Karpas-422 (cell line): ENCODE measurements around the gene HCN4. TPM values are rescaled to one million over a fixed set of nuclear protein-coding genes. Genes with fewer than 3 reads are reported as not detected.

Source experiments
- DNase-seq: peaks from one replicate; pipeline ENCODE4 v3.0.0-alpha.2; 2015
- H2AFZ ChIP-seq: fragments of 200-600 bp; sonication (generic); 2 replicates; pipeline ENCODE4 v1.6.1; 2014; ENCODE audit warnings: antibody characterized with exemption, low read length, mixed read lengths
- H3K27ac ChIP-seq: fragments of 200-600 bp; sonication (generic); 2 replicates; pipeline ENCODE4 v1.5.1; 2014; ENCODE audit warnings: mild to moderate bottlenecking, low read length, moderate library complexity
- H3K27me3 ChIP-seq: fragments of 200-600 bp; sonication (generic); 2 replicates; pipeline ENCODE4 v1.6.1; 2014; ENCODE audit warnings: low read length, mixed read lengths
- H3K36me3 ChIP-seq: fragments of 200-600 bp; sonication (generic); 2 replicates; pipeline ENCODE4 v1.6.1; 2014; ENCODE audit warnings: low read length, mixed read lengths; ENCODE audit not compliant: insufficient read depth
- H3K4me1 ChIP-seq: fragments of 200-600 bp; sonication (generic); 2 replicates; pipeline ENCODE4 v1.6.1; 2014; ENCODE audit warnings: mild to moderate bottlenecking, low read length, mixed read lengths
- H3K4me2 ChIP-seq: fragments of 200-600 bp; sonication (generic); 2 replicates; pipeline ENCODE4 v1.6.1; 2014; ENCODE audit warnings: low read length, low read depth, mild to moderate bottlenecking; ENCODE audit not compliant: poor library complexity, severe bottlenecking
- H3K4me3 ChIP-seq: fragments of 200-600 bp; sonication (generic); 2 replicates; pipeline ENCODE4 v1.5.1; 2014; ENCODE audit warnings: mild to moderate bottlenecking, antibody characterized with exemption, low read length, mixed read lengths
- H3K79me2 ChIP-seq: fragments of 200-600 bp; sonication (generic); 2 replicates; pipeline ENCODE4 v1.6.1; 2014; ENCODE audit warnings: mild to moderate bottlenecking, low read length, mixed read lengths
- H3K9ac ChIP-seq: fragments of 200-600 bp; sonication (generic); 2 replicates; pipeline ENCODE4 v1.6.0; 2014; ENCODE audit warnings: low read length
- H3K9me2 ChIP-seq: fragments of 200-600 bp; sonication (generic), shearing (Covaris generic); replicated peaks from 2 replicates; pipeline ENCODE4 v1.6.0; 2014; ENCODE audit warnings: mild to moderate bottlenecking, low read length, moderate library complexity; ENCODE audit not compliant: insufficient read depth
- H3K9me3 ChIP-seq: fragments of 300-700, 200-600 bp; sonication (generic); 2 replicates; pipeline ENCODE4 v1.6.1; 2014; ENCODE audit warnings: low read length, mixed read lengths
- H4K20me1 ChIP-seq: fragments of 200-600 bp; sonication (generic); 2 replicates; pipeline ENCODE4 v1.6.1; 2014; ENCODE audit warnings: mild to moderate bottlenecking, antibody characterized with exemption, low read length, low read depth; ENCODE audit not compliant: insufficient read depth
- total RNA-seq: library from RNA; depleted of rRNA; stranded (reverse); fragments of >200 nt; shearing (Covaris generic); gene quantifications from 2 replicates; pipeline ENCODE4 v1.2.3, GENCODE V29; 2014; ENCODE audit warnings: low replicate concordance

HCN4 gene
- total RNA-seq, 1 experiment from 2014 or later = not detected

DNA sequence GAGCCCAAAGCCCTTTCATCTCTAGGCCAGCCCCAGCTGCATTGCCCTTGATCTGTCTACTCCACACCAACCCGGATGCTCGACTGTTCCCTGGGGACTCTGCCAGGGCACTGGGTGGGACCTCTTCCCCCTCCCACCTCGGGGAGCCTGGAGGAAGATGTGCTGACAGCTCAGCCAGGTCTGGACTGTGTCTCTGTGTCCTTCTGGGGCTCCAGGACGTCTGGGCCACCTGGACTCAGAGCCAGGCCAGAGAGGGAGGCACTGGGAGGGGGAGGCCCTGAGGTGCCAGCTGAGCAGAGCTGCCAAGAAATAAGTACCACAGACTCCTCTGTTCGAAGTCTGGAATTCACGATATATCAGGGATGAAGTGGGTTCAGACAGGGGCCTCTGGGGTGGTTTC, 5.8 kb upstream of the HCN4 start:
- Histone ChIP-seq H4K20me1 (no peaks in the 10 kb centered on the region), H3K36me3 (no peaks in the 10 kb centered on the region), H3K9ac (no peak overlapping the region), H3K4me3 (no peak overlapping the region), H3K9me3 (no peaks in the 10 kb centered on the region), H3K79me2 (no peaks in the 10 kb centered on the region), H2AFZ (no peak overlapping the region), H3K9me2 (no peaks in the 10 kb centered on the region), H3K4me1 (no peaks in the 10 kb centered on the region), H3K4me2 (no peak overlapping the region), H3K27me3 (no peaks in the 10 kb centered on the region), H3K27ac (no peak overlapping the region)
- no peak for DNase-seq

DNA sequence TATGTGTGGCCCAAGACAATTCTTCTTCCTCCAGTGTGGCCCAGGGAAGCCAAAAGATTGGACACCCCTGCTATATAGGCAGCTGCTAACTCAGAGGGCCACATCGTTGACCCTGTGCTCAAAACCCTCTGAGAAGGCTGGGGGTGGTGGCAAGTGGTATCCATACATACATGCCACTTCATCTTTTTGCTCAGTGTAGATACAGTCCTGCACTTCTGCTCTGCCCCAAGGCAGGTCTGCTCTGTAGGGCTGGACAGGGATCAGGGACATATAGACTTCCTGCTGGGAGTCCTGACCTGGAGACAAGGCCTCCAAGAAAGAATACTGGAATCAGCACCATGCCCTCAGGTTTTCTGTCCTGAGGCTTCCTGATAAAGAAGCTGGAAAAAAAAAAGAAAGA, 4.5 kb upstream of the HCN4 start:
- no peaks in the 10 kb centered on the region for H3K36me3 ChIP-seq
- no peaks in the 10 kb centered on the region for H3K4me1 ChIP-seq
- no peak overlapping the region for H3K4me2 ChIP-seq
- H3K4me3 ChIP-seq = no peak overlapping the region
- H3K9me2 ChIP-seq = no peaks in the 10 kb centered on the region
- H3K9me3 ChIP-seq = no peaks in the 10 kb centered on the region
- no peak overlapping the region for H2AFZ ChIP-seq
- H3K9ac ChIP-seq = no peak overlapping the region
- peak; percentile 27 for DNase-seq
- H3K27me3 ChIP-seq = no peaks in the 10 kb centered on the region
- H3K27ac ChIP-seq = no peak overlapping the region
- H4K20me1 ChIP-seq = no peaks in the 10 kb centered on the region
- no peaks in the 10 kb centered on the region for H3K79me2 ChIP-seq

DNA sequence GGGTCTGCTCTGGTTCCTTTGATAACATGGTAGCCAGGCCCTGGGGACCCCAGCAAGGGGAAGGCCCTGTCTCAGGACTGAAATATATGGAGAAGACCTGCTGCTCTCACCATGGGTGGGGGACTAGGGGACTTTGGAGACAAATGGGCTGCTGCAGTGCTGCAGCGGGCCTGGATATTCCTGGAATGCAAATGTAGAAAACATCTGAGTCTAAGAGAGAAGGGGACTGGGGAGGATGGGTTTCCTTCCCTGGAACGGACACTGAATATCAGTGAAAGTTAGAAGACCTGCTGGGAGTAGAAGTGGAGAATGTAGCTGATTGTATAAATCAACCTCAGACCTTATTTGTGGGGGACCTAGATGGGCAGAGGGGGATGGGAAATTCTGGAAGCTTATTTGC, 3.1 kb upstream of the HCN4 start:
- no peaks in the 10 kb centered on the region for H3K79me2 ChIP-seq
- no peak overlapping the region for H2AFZ ChIP-seq
- H3K9me3 ChIP-seq = no peaks in the 10 kb centered on the region
- no peak overlapping the region for H3K4me2 ChIP-seq
- no peaks in the 10 kb centered on the region for H3K9me2 ChIP-seq
- no peaks in the 10 kb centered on the region for H3K4me1 ChIP-seq
- no peak for DNase-seq
- no peak overlapping the region for H3K9ac ChIP-seq
- H3K27me3 ChIP-seq = no peaks in the 10 kb centered on the region
- no peak overlapping the region for H3K27ac ChIP-seq
- no peaks in the 10 kb centered on the region for H3K36me3 ChIP-seq
- no peak overlapping the region for H3K4me3 ChIP-seq
- no peaks in the 10 kb centered on the region for H4K20me1 ChIP-seq

DNA sequence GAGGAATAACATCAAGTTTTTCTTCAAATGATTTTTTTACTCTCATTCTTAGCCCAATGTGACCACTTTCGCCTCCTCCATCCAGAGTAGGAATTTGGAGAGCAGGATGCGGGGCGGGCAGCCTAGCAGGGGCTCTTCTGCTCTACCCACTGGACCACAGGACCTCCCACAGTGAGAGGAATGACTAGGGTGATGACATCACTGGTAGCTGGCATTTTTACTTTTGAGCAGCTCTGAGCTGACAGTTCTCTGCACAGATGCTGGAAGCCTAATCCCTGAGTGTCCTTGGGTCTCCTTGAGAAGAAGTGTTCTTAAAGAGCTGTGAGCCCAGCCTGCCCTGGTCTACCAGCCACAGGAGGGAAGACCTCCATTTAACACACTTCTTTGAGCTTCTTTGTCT, 1.4 kb upstream of the HCN4 start:
- no peaks in the 10 kb centered on the region for H3K27me3 ChIP-seq

DNA sequence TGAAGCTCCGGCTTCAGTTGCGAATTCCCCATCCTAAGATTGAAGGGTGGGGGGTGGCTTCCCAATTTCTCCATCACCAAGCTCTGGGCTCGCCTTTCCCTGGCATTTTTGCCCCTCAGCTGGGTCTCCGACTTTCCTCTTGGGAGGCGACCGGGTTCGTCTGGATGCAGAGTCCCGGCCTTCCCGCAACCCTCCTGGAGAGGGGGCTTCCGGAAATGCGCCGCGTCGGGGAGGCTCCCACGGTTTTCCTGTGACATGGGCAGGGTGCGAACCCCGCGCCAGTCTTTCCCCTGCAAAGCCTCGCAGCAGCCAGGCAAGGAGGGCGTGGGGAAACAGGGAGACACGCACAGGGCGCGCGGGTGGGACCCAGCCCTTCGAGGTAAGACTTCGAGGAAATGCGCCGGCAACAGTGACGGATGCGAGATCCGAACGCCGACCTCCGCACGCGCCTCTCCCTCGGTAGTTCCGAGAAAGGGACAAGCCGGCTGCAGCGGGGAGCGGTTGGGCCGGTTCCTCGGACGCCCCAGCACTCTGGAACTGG, 466 bp upstream of the HCN4 start:
- Histone ChIP-seq H3K9me3 (no peaks in the 10 kb centered on the region), H3K9ac (no peak overlapping the region), H3K36me3 (no peaks in the 10 kb centered on the region), H3K79me2 (no peaks in the 10 kb centered on the region), H3K27me3 (no peaks in the 10 kb centered on the region), H3K4me2 (no peak overlapping the region), H2AFZ (no peak overlapping the region), H3K27ac (no peak overlapping the region), H3K4me1 (no peaks in the 10 kb centered on the region), H3K9me2 (no peaks in the 10 kb centered on the region), H3K4me3 (no peak overlapping the region), H4K20me1 (no peaks in the 10 kb centered on the region)
- DNase-seq = no peak

More for the DNA sequence above, 1.4 kb upstream of the HCN4 start:
- Histone ChIP-seq H4K20me1 (no peaks in the 10 kb centered on the region), H3K79me2 (no peaks in the 10 kb centered on the region), H3K9me3 (no peaks in the 10 kb centered on the region), H2AFZ (no peak overlapping the region), H3K27ac (no peak overlapping the region), H3K4me2 (no peak overlapping the region), H3K36me3 (no peaks in the 10 kb centered on the region), H3K9ac (no peak overlapping the region), H3K9me2 (no peaks in the 10 kb centered on the region), H3K4me1 (no peaks in the 10 kb centered on the region), H3K4me3 (no peak overlapping the region)
- no peak for DNase-seq

DNA sequence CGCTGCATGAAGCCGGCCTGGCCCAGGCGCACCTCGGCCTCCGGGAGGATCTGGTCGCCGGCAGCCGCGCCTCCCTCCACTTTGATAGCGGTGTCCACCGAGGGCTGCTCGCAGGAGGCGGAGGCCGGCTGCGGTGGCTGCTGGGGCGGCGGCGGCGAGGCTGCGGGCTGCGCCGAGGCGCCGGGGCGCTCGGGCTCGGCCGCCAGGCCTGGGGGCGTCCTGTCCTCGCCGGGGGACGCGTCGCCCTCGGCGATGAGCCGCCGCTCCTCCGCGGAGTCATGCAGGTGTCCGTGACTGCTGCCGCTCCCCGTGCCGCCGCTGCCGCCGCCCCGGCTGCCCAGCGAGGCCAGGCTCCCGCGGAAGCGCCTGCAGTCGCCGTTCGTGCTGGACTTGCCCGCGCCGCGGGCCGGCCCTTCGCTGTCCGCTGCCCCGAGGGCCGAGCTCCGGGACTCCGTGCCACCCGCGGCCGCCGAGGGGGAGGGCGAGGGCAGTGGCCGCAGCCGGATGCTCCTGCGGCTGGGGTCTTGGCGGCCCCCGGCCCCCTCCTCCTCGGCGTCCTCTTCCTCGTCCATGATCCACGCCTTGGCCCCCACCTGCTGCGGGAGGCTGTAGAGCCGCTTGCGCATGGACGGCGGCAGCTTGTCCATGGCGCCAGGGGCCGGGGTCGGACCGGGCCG, 996 bp downstream of the HCN4 start:
- DNase-seq = no peak
- Histone ChIP-seq H3K9me2 (no peaks in the 10 kb centered on the region), H3K4me3 (no peak overlapping the region), H3K9me3 (no peaks in the 10 kb centered on the region), H3K27me3 (no peaks in the 10 kb centered on the region), H4K20me1 (no peaks in the 10 kb centered on the region), H3K4me2 (no peak overlapping the region), H3K27ac (no peak overlapping the region), H3K4me1 (no peaks in the 10 kb centered on the region), H3K36me3 (no peaks in the 10 kb centered on the region), H3K79me2 (no peaks in the 10 kb centered on the region), H3K9ac (no peak overlapping the region), H2AFZ (no peak overlapping the region)

DNA sequence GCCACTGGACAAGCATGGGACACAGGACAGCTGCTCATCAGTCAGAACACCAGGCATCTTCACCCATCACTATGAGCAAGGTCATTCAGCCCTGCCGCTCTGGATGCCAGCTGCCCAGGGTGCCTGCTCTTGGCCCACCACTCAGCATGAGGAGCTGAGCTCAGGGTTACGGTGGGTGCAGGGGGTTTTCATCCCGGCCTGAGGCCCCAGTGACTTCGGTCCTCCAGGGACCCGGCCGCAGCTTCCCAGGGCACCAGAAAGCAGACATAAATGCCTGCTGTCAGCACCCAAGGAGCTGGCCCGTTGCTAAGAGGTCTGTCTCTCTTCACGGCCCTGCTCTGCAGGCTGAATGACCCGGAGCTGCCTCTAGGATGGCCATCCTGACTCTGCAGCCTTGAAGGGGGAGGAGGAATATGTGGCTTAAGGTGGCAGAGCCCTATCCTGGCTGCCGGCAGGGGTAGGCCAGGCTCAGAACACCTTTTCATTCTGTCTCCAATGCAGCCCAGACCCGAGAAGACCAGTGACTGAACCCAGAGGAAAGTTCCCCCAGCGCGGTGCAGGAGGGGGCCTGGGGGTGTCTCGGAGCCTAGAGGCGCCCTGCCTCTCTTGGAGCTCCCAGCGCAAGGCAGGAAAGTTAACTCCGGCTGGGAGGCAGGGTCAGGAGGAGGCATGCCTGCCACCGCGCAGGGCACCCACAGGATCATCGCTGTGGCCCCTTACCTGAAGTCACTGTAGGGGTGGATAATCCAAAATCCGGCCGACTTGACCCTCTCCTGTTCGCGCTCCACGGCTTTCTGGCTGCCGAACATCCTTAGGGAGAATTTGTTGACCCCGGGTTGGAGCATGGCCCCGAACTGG, 1.8 kb downstream of the HCN4 start:
- H3K79me2 ChIP-seq = no peaks in the 10 kb centered on the region
- H3K9me3 ChIP-seq = no peaks in the 10 kb centered on the region
- H3K4me3 ChIP-seq = no peak overlapping the region
- H4K20me1 ChIP-seq = no peaks in the 10 kb centered on the region
- no peaks in the 10 kb centered on the region for H3K36me3 ChIP-seq
- no peaks in the 10 kb centered on the region for H3K4me1 ChIP-seq
- H3K4me2 ChIP-seq = no peak overlapping the region
- H3K9me2 ChIP-seq = no peaks in the 10 kb centered on the region
- H3K27ac ChIP-seq = no peak overlapping the region
- no peaks in the 10 kb centered on the region for H3K27me3 ChIP-seq
- H2AFZ ChIP-seq = no peak overlapping the region
- no peak for DNase-seq
- H3K9ac ChIP-seq = no peak overlapping the region

DNA sequence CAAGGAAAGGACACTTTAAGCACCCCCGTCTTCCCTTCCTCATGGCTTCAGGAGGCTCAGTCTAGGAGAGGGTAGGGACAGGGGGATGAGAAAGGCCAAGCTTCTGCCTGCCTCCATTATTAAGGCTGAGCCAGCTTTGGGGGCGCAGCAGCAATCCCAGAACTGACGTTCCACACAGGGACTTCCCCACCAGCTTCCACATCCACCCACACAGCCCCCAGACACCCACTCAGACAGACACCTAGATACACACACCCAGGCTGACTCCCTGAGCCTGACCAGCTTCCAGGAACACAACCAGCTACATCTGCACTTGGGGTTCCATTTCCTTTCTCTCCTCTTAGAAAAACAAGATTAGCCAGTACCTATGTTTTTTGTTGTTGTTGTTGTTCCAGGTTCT, 4.7 kb downstream of the HCN4 start:
- H3K4me1 ChIP-seq = no peaks in the 10 kb centered on the region
- H3K27ac ChIP-seq = no peak overlapping the region
- no peaks in the 10 kb centered on the region for H3K36me3 ChIP-seq
- no peaks in the 10 kb centered on the region for H3K79me2 ChIP-seq
- H4K20me1 ChIP-seq = no peaks in the 10 kb centered on the region
- H3K27me3 ChIP-seq = no peaks in the 10 kb centered on the region
- H2AFZ ChIP-seq = no peak overlapping the region
- no peak overlapping the region for H3K9ac ChIP-seq
- no peak overlapping the region for H3K4me2 ChIP-seq
- no peaks in the 10 kb centered on the region for H3K9me2 ChIP-seq
- DNase-seq = no peak
- no peak overlapping the region for H3K4me3 ChIP-seq
- no peaks in the 10 kb centered on the region for H3K9me3 ChIP-seq
